ENCODE results near the gene CTSO. TPM values are rescaled to one million over a fixed set of nuclear protein-coding genes. Genes with fewer than 3 reads are reported as not detected.

CTSO gene
- total RNA-seq, 2 donors from 2014 or later: 11.4 to 16.7 TPM

DNA sequence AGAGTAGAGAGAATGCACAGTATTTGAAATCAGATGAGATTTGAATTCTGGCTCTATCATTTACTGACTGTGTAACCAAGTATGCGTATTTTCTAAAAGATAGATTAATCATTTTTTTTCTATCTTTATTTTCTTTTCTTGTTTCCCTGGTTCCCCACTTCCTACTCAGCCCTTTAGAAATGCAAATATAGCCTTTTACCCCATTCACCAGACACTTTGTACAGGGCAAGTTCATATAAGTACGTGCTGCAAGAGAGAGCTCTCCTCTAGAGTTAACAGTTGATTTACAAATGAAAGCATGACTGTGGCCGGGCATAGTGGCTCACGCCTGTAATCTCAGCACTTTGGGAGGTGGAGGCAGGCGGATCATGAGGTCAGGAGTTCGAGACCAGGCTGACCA is 68.0 kb downstream of the CTSO start:
- intact Hi-C loops (cut with DNase I, micrococcal nuclease): no loop called here
- no peak for DNase-seq
- no peak for ATAC-seq

DNA sequence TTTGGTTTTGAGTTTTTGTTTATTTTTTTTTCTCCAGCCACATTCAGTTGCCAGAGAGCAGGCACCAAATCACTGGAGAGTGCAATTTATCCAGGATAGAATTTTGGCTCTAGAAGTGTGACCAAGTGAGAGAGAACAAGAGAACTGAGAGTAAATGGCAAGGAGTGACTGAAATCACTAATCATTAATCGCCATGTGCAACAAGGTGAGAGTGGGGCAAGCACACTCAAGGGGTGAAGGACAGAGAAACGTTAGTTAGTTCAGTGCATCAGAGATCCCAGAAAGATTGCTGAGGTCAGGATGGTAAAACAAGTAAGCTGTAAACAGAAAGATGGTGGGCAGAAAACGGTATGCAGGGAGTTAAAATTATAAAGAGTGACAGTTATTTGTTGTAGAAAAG is 69.8 kb downstream of the CTSO start:
- intact Hi-C loops (cut with DNase I, micrococcal nuclease): no loop called here
- ATAC-seq (no peak), DNase-seq (no peak)

DNA sequence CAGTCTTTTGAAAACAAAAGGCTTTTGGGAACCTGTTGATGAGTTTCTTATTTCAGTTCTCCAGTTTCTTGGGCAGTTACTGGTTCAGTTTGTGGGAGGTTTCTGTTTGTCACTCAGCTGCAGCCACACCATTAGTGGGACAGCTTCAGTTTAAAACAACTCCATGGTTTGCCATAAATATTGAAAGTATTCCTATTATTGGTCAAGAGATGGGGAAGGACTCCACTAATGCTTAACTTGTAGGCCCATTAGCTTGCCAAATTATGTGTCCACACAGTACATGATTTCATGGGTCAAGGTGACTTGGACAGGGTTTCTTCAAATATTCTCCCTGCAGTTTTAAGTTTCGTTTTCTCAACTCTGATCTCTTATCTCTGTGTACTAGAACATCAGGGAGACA is 72.1 kb downstream of the CTSO start:
- intact Hi-C loops (cut with DNase I, micrococcal nuclease): no loop called here
- DNase-seq (no peak), ATAC-seq (no peak)

DNA sequence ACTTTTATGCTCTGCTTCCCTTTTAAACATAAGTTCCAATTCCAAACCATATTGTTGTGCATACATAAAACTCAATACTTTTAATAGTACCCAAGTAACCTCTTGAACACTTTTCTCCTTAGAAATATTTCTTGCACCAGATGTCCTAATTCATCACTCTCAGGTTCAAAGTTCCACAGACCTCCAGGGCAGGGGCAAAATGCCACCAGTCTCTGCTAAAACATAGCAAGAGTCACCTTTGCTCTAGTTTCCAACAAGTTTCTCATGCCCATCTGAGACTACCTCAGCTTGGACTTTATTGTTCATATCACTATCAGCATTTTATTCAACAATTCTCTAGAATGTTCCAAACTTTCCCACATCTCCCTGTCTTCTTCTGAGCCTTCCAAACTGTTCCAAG is 73.9 kb downstream of the CTSO start:
- intact Hi-C loops (cut with DNase I, micrococcal nuclease): no loop called here
- ATAC-seq (no peak), DNase-seq (no peak)

DNA sequence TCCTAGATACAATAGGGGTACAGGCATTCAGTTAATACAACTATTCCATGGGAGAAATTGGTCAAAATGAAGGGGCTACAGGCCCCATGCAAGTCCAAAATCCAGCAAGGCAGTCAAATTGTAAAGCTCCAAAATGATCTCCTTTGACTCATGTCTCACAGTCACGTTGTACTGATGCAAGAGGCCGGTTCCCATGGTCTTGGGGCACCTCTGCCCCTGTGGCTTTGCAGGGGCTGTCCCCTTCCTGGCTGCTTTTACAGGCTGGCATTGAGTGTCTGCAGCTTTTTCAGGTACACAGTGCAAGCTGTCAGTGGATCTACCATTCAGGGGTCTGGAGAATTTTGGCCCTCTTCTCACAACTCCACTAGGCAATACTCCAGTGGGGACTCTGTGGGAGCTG is 75.1 kb downstream of the CTSO start:
- intact Hi-C loops (cut with DNase I, micrococcal nuclease): no loop called here
- DNase-seq: no peak
- ATAC-seq: no peak

DNA sequence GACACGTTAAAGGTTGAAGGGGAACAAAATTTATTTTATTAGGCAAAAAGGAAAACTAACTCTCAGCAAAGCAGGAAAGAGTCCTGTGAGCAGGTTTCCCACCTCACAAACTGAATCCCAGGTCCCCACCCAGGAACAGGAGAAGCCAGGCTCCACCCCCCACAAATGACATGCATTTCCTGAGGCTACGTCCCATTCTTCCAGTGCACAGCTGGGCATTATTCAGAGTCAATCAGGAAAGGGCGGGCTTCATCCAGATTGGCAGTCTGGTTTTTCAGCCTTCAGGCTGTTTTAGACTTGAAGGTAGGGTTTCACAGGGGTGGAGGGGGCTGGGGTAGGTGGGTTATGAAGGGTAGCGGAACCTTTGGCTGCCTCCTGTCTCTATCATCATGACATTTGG is 75.7 kb downstream of the CTSO start:
- DNase-seq (no peak), ATAC-seq (no peak)
- intact Hi-C loops (cut with DNase I, micrococcal nuclease): no loop called here

DNA sequence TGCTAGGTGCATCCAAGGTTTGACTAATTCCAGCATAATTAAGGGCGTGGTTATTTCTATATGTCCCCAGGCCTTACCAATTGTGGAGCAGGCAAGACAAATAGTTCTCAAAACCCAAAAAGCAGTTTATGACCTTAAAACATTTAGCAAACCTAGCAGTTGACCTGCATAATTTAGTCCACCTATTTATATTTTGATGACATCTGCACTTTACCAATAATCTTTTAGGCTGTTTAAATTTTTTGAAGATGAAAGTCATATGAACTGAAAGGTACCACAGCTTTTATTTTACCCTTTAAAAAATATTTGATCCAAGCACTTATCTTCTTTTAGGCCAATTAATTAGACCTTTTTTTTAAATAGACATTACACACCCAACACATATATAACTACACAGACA is 77.8 kb downstream of the CTSO start:
- intact Hi-C loops (cut with DNase I, micrococcal nuclease): no loop called here

More for the DNA sequence above, 77.8 kb downstream of the CTSO start:
- ATAC-seq (no peak), DNase-seq (no peak)

Other genes starting within 250 kb of the CTSO start
- gene GUCY1B1, start 194.8 kb downstream of the CTSO start, total RNA-seq: 1 to 10 TPM; 1.0 to 6.9 TPM
- gene ASIC5, start 87.6 kb downstream of the CTSO start, total RNA-seq: not detected
- gene TDO2, start 50.2 kb downstream of the CTSO start, total RNA-seq: under 1 TPM in 1 of 2 donors, not detected in 1; 0.67 TPM

All from left colon (tissue), 2 donors.